Measurements from ENCODE around the gene PDZRN3. TPM values are rescaled to one million over a fixed set of nuclear protein-coding genes. Genes with fewer than 3 reads are reported as not detected.

PDZRN3 gene
- total RNA-seq, 1 experiment from 2014 or later: not detected

DNA sequence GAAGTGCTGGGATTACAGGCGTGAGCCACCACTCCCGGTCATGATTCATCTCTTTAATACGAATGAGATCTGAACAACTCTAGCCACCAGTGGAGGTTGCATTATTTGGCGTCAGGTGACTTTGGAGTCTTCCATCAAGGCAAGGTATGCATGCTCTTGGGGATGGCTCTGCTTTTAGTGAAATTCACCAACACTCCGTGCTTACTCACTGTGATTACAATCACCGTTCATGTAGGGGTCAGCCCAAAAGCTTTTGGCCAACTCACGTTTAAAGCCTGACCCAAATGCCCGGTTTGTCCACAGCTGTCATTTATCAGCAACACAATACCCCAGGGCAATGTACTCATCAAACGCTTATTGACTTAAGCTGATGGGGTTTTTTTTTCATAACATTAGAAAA lies 155.4 kb downstream of the PDZRN3 start:
- no TSS peak for BruUV-seq (replicated peaks)
- POLR2A ChIA-PET: no interaction called here

DNA sequence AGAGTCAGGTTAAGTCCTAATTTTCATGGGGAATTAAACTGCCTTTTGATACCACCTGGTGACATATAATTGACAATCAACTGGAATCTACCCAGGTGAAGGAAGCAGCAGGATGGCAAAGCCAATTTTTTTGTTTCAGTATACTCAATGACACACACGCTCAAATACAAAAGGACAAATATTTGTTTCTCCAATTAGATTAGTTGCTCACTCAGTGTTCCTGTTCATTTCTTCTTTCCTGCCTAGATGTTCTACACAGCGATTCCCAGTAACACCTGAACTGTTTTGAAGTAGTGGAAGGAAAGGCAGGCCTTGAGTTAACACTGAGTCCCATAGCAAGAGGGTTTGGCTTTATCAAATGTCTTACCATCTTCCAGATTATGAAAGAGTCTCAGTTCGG lies 157.5 kb downstream of the PDZRN3 start:
- no peaks in the 10 kb centered on the region for H3K4me1 ChIP-seq (ENCODE audit: control insufficient read depth, insufficient read depth, low read length)
- intact Hi-C loops (cut with micrococcal nuclease; ENCODE audit: unreplicated experiment): no loop called here
- H3K27me3 ChIP-seq (ENCODE audit: control insufficient read depth, insufficient read depth, low read length): no peaks in the 10 kb centered on the region; the same call in 1 of the 2 replicates
- no peak overlapping the region for H3K27ac ChIP-seq (ENCODE audit: low read length)
- H3K9me3 ChIP-seq (ENCODE audit: control insufficient read depth, insufficient read depth, low read depth, low read length): no peaks in the 10 kb centered on the region
- POLR2A ChIA-PET: no interaction called here
- in situ Hi-C loops (cut with HindIII; ENCODE audit: low pct_unique_long_range_greater_than_20kb, low sequenced_read_pairs): no loop called here
- ATAC-seq: no peak
- CTCF ChIA-PET: no interaction called here
- H3K36me3 ChIP-seq (ENCODE audit: control insufficient read depth, insufficient read depth, low read length): no peaks in the 10 kb centered on the region
- TF ChIP-seq POLR2AphosphoS5 (IDR thresholded peaks at IDR 0.05; ENCODE audit: low read depth, low read length) (no peak), CTCF (IDR thresholded peaks at IDR 0.05) (no peak), TCF7L2 (IDR thresholded peaks at IDR 0.05; ENCODE audit: low read depth, low read length) (no peak), SIN3A (IDR thresholded peaks at IDR 0.05; ENCODE audit: borderline replicate concordance, insufficient read depth, low read depth, low read length) (no peak)
- TF ChIP-seq, protein P1, sequence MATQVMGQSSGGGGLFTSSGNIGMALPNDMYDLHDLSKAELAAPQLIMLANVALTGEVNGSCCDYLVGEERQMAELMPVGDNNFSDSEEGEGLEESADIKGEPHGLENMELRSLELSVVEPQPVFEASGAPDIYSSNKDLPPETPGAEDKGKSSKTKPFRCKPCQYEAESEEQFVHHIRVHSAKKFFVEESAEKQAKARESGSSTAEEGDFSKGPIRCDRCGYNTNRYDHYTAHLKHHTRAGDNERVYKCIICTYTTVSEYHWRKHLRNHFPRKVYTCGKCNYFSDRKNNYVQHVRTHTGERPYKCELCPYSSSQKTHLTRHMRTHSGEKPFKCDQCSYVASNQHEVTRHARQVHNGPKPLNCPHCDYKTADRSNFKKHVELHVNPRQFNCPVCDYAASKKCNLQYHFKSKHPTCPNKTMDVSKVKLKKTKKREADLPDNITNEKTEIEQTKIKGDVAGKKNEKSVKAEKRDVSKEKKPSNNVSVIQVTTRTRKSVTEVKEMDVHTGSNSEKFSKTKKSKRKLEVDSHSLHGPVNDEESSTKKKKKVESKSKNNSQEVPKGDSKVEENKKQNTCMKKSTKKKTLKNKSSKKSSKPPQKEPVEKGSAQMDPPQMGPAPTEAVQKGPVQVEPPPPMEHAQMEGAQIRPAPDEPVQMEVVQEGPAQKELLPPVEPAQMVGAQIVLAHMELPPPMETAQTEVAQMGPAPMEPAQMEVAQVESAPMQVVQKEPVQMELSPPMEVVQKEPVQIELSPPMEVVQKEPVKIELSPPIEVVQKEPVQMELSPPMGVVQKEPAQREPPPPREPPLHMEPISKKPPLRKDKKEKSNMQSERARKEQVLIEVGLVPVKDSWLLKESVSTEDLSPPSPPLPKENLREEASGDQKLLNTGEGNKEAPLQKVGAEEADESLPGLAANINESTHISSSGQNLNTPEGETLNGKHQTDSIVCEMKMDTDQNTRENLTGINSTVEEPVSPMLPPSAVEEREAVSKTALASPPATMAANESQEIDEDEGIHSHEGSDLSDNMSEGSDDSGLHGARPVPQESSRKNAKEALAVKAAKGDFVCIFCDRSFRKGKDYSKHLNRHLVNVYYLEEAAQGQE (IDR thresholded peaks at IDR 0.05; ENCODE audit: insufficient read depth in 1 of 2, low read depth in 2 of 2, low read length in 1 of 2): no peak
- BruUV-seq (replicated peaks): no TSS peak
- H3K4me3 ChIP-seq (ENCODE audit: low read depth in 2 of 2, low read length in 2 of 2): no peak overlapping the region
- no peak for DNase-seq (ENCODE audit: low read depth, low spot score)

More for the DNA sequence above, 155.4 kb downstream of the PDZRN3 start:
- H3K9me3 ChIP-seq (ENCODE audit: control insufficient read depth, insufficient read depth, low read depth, low read length): no peaks in the 10 kb centered on the region
- H3K4me1 ChIP-seq (ENCODE audit: control insufficient read depth, insufficient read depth, low read length): no peaks in the 10 kb centered on the region
- DNase-seq (ENCODE audit: low read depth, low spot score) (no peak), ATAC-seq (no peak)
- no peaks in the 10 kb centered on the region for H3K36me3 ChIP-seq (ENCODE audit: control insufficient read depth, insufficient read depth, low read length)
- H3K27me3 ChIP-seq (ENCODE audit: control insufficient read depth, insufficient read depth, low read length): no peaks in the 10 kb centered on the region; the same call in 1 of the 2 replicates
- no peak overlapping the region for H3K4me3 ChIP-seq (ENCODE audit: low read depth in 2 of 2, low read length in 2 of 2)
- intact Hi-C loops (cut with micrococcal nuclease; ENCODE audit: unreplicated experiment): no loop called here
- in situ Hi-C loops (cut with HindIII; ENCODE audit: low pct_unique_long_range_greater_than_20kb, low sequenced_read_pairs): no loop called here
- CTCF ChIA-PET: no interaction called here
- TF ChIP-seq POLR2AphosphoS5 (IDR thresholded peaks at IDR 0.05; ENCODE audit: low read depth, low read length): no peak
- TF ChIP-seq, protein P1 (IDR thresholded peaks at IDR 0.05; ENCODE audit: insufficient read depth in 1 of 2, low read depth in 2 of 2, low read length in 1 of 2): no peak
- no peak for TF ChIP-seq CTCF (IDR thresholded peaks at IDR 0.05)
- no peak for TF ChIP-seq TCF7L2 (IDR thresholded peaks at IDR 0.05; ENCODE audit: low read depth, low read length)
- no peak for TF ChIP-seq SIN3A (IDR thresholded peaks at IDR 0.05; ENCODE audit: borderline replicate concordance, insufficient read depth, low read depth, low read length)
- no peak overlapping the region for H3K27ac ChIP-seq (ENCODE audit: low read length)
